Prostate gland (tissue), 2 donors: ENCODE data around the gene OTUD5. TPM values are rescaled to one million over a fixed set of nuclear protein-coding genes. Genes with fewer than 3 reads are reported as not detected.
A peak's percentile ranks its signal among the peaks of the same experiment; 100 is the strongest.

Experiments used
- DNase-seq: peaks from one replicate; pipeline ENCODE4 v3.0.0-alpha.2; 2019; ENCODE audit warnings: low spot score
- H3K27ac ChIP-seq, 2 donors: fragments of 200-600 bp; sonication (generic); 2 replicates each; pipeline ENCODE4 v1.5.1; 2017 to 2019
- H3K27me3 ChIP-seq: fragments of 200-600 bp; sonication (generic); replicated peaks from 2 replicates; pipeline ENCODE4 v1.5.1; 2019; ENCODE audit not compliant: insufficient read depth
- H3K36me3 ChIP-seq, 2 donors: fragments of 200-600 bp; sonication (generic); 1 replicate in 1 of 2; 2 replicates in 1 of 2; pipeline versions ENCODE4 v1.5.1 to v1.8.1; 2017 to 2019
- H3K4me1 ChIP-seq: fragments of 200-600 bp; sonication (generic); replicated peaks from 2 replicates; pipeline ENCODE4 v1.5.1; 2019
- H3K4me3 ChIP-seq, 2 donors: fragments of 200-600 bp; sonication (generic); 2 replicates each; pipeline ENCODE4 v1.5.1; 2017 to 2019
- H3K9me3 ChIP-seq: fragments of 200-600 bp; sonication (generic); 2 replicates; pipeline ENCODE4 v1.5.1; 2017
- CTCF ChIP-seq, 4 experiments: fragments of 200-600 bp in 2 of 4; fragments of 450-650 bp in 2 of 4; sonication (generic) in 2 of 4; IDR thresholded peaks; 1 replicate in 3 of 4; 2 replicates in 1 of 4; pipeline ENCODE4 v1.5.1; 2016 to 2019; ENCODE audit warnings: antibody characterized with exemption in 4 of 4, mild to moderate bottlenecking in 2 of 4, moderate library complexity in 2 of 4
- POLR2A ChIP-seq: fragments of 450-650 bp; IDR thresholded peaks from one replicate; pipeline ENCODE4 v1.6.1; 2016; ENCODE audit warnings: antibody characterized with exemption, mild to moderate bottlenecking
- POLR2AphosphoS5 ChIP-seq: sonication (generic); formaldehyde crosslinking; IDR thresholded peaks from one replicate; pipeline ENCODE4 v1.6.1; 2017; ENCODE audit warnings: antibody characterized with exemption
- WGBS: methylation state at CpG from one replicate; pipeline ENCODE4 v1.1.5; 2018; 5-methylcytosine and 5-hydroxymethylcytosine counted together
- intact Hi-C: fragments of 100-400 bp; cut with DNase I; formaldehyde crosslinking; loops from one replicate; pipeline ENCODE4 v1.14.2; 2022
- total RNA-seq, 2 donors: library from RNA; depleted of rRNA; stranded (reverse); fragments of >200 nt; gene quantifications; one replicate each; pipeline ENCODE4 v1.1.0, GENCODE V29; 2016

OTUD5 gene
- total RNA-seq, 2 donors from 2014 or later: 44.1 to 84.2 TPM

- H3K27me3 ChIP-seq: no peaks in the 10 kb centered on the region
- no peaks in the 10 kb centered on the region for H3K9me3 ChIP-seq
- H3K36me3 ChIP-seq: no peaks in the 10 kb centered on the region
- peak; percentile 80 for DNase-seq
- peak within 1 kb of the TSS; percentile 83 to 85 for H3K27ac ChIP-seq
- TF ChIP-seq POLR2AphosphoS5: peak; percentile 80
- peak; percentile 53 for TF ChIP-seq POLR2A
- no peak for TF ChIP-seq CTCF (IDR thresholded peaks at IDR 0.05)
- intact Hi-C loops: loop anchor here (10.0 kb wide), 1 partner anchor 133 kb away; the partner anchor contains the start of gene TFE3
- 0% methylated on average over 41 of the region's 60 CpGs for WGBS
- H3K4me1 ChIP-seq: no peaks in the 10 kb centered on the region
- peak within 1 kb of the TSS; percentile 50 to 54 for H3K4me3 ChIP-seq
These were observed 45.8 kb downstream of the OTUD5 start, which contains the start of gene SLC35A2 for GRCh38 chrX:48911412-48912182. SLC35A2 (minus strand) TSS chrX:48911646; CDS start chrX:48911636, 10 bp downstream.

- Histone ChIP-seq H3K36me3 (no peaks in the 10 kb centered on the region), H3K27me3 (no peaks in the 10 kb centered on the region), H3K4me3 (peak overlapping the region; percentile 50 to 54), H3K27ac (peak overlapping the region; percentile 83 to 85), H3K9me3 (no peaks in the 10 kb centered on the region), H3K4me1 (no peaks in the 10 kb centered on the region)
- intact Hi-C loops: loop anchor here (10.0 kb wide), 1 partner anchor 134 kb away; the partner anchor contains the start of gene TFE3
- TF ChIP-seq CTCF (IDR thresholded peaks at IDR 0.05): no peak
- TF ChIP-seq POLR2AphosphoS5: no peak
- no peak for TF ChIP-seq POLR2A
- 0% methylated on average over 12 of the region's 12 CpGs for WGBS
- no peak for DNase-seq
These were observed 46.4 kb downstream of the OTUD5 start for GRCh38 chrX:48910926-48911411.

GRCh38 chrX:48909703-48910294, 47.6 kb downstream of the OTUD5 start:
- intact Hi-C loops: loop anchor here (10.0 kb wide), 1 partner anchor 135 kb away; the partner anchor contains the start of gene TFE3
- Histone ChIP-seq H3K9me3 (no peaks in the 10 kb centered on the region), H3K27me3 (no peaks in the 10 kb centered on the region), H3K36me3 (no peaks in the 10 kb centered on the region), H3K4me3 (no peak overlapping the region), H3K27ac (no peak overlapping the region), H3K4me1 (no peaks in the 10 kb centered on the region)
- 88% methylated on average over 17 of the region's 17 CpGs for WGBS
- TF ChIP-seq POLR2A (no peak), POLR2AphosphoS5 (no peak), CTCF (IDR thresholded peaks at IDR 0.05) (no peak)
- DNase-seq: no peak

GRCh38 chrX:48908600-48908999, 48.8 kb downstream of the OTUD5 start:
- DNase-seq: no peak
- H3K4me1 ChIP-seq: no peaks in the 10 kb centered on the region
- no peak for TF ChIP-seq POLR2AphosphoS5
- no peak for TF ChIP-seq CTCF (IDR thresholded peaks at IDR 0.05)
- TF ChIP-seq POLR2A: no peak
- no peaks in the 10 kb centered on the region for H3K9me3 ChIP-seq
- intact Hi-C loops: no loop called here
- H3K4me3 ChIP-seq: no peak overlapping the region
- no peaks in the 10 kb centered on the region for H3K36me3 ChIP-seq
- no peak overlapping the region for H3K27ac ChIP-seq
- 57% methylated on average over 1 of the region's 1 CpG for WGBS
- no peaks in the 10 kb centered on the region for H3K27me3 ChIP-seq
